ENCODE results near the gene HS3ST2.

The HS3ST2 gene

GRCh38 chr16:22813948-22814710, at the start of gene HS3ST2:
HS3ST2 (plus strand) TSS chr16:22814162; CDS start chr16:22814611, 449 bp downstream.
- DNase-seq (ENCODE audit: low spot score), result no peak

- no peak for DNase-seq (ENCODE audit: low spot score)
These were observed 49.2 kb upstream of the HS3ST2 start for GRCh38 chr16:22764662-22765327.

- no peak for DNase-seq (ENCODE audit: low spot score)
These were observed 48.5 kb upstream of the HS3ST2 start for GRCh38 chr16:22765479-22765878.

GRCh38 chr16:22770866-22771265, 43.1 kb upstream of the HS3ST2 start:
- DNase-seq (ENCODE audit: low spot score), result no peak

GRCh38 chr16:22771551-22771950, 42.4 kb upstream of the HS3ST2 start:
- no peak for DNase-seq (ENCODE audit: low spot score)

- no peak for DNase-seq (ENCODE audit: low spot score)
These were observed 38.6 kb upstream of the HS3ST2 start for GRCh38 chr16:22775220-22775922.

- no peak for DNase-seq (ENCODE audit: low spot score)
These were observed 32.5 kb upstream of the HS3ST2 start for GRCh38 chr16:22781480-22781879.

GRCh38 chr16:22782314-22782713, 31.6 kb upstream of the HS3ST2 start:
- peak; percentile 50 for DNase-seq (ENCODE audit: low spot score)

GRCh38 chr16:22784690-22785214, 29.2 kb upstream of the HS3ST2 start:
- no peak for DNase-seq (ENCODE audit: low spot score)

- DNase-seq (ENCODE audit: low spot score), result no peak
These were observed 28.4 kb upstream of the HS3ST2 start for GRCh38 chr16:22785552-22785951.

- DNase-seq (ENCODE audit: low spot score), result peak; percentile 9
These were observed 27.7 kb upstream of the HS3ST2 start for GRCh38 chr16:22786284-22786683.

GRCh38 chr16:22786691-22787090, 27.3 kb upstream of the HS3ST2 start:
- peak; percentile 24 for DNase-seq (ENCODE audit: low spot score)

- peak; percentile 21 for DNase-seq (ENCODE audit: low spot score)
These were observed 26.3 kb upstream of the HS3ST2 start for GRCh38 chr16:22787466-22788192.

GRCh38 chr16:22788193-22788530, 25.8 kb upstream of the HS3ST2 start:
- DNase-seq (ENCODE audit: low spot score), result no peak

GRCh38 chr16:22789281-22789945, 24.5 kb upstream of the HS3ST2 start:
- DNase-seq (ENCODE audit: low spot score), result no peak

- DNase-seq (ENCODE audit: low spot score), result no peak
These were observed 16.4 kb upstream of the HS3ST2 start for GRCh38 chr16:22797551-22797950.

GRCh38 chr16:22799113-22799512, 14.8 kb upstream of the HS3ST2 start:
- no peak for DNase-seq (ENCODE audit: low spot score)

- DNase-seq (ENCODE audit: low spot score), result no peak
These were observed 9.1 kb upstream of the HS3ST2 start for GRCh38 chr16:22804893-22805292.

- DNase-seq (ENCODE audit: low spot score), result no peak
These were observed 8.6 kb upstream of the HS3ST2 start for GRCh38 chr16:22805326-22805725.

- no peak for DNase-seq (ENCODE audit: low spot score)
These were observed 7.2 kb upstream of the HS3ST2 start for GRCh38 chr16:22806811-22807210.

GRCh38 chr16:22810226-22810625, 3.7 kb upstream of the HS3ST2 start:
- no peak for DNase-seq (ENCODE audit: low spot score)

All from COLO829 (cell line).